ENCODE measurements around the gene NAPSA.

NAPSA gene

DNA sequence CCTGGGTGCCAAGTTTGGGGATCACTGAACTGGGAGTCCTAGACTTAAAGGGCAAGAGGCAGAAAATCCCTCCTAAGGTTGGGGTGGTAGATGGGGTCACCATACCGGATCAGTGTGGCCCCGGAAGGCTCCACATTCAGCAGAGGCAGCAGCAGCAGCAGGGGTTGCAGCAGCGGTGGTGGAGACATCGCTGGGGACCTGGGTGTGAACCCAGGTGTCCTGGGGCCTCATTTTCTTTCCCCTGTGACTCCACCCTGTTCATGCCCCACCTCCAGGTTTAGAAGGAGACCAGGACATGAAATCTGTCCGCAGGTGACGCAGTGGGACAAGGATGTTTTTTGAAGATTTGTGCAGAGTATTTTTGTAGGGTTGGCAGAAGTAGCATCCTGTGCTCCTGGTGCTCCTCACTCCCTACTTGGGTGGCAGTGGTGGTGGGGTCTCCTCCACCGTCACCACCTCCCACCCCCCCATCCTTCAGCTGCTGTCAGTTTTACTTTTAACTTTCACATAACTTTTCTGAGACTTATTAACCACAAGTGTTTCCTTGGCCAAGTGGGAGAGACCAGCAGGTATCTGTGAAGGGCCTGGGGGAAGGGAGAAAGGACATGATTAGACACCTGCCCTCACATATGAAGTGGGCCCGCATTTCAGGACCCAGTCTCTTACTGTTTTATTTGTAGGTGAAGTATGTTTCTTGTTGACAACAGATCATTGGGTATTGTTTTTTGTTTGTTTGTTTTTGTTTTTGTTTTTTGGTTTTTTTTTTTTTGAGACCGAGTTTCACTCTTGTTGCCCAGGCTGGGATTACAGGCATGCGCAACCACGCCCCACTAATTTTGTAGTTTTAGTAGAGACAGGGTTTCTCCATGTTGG is at the start of gene NAPSA:
Gene NAPSA (minus strand): TSS at position 206 of the 873 bp plus-strand sequence. CDS start 18 bp downstream, at position 188.
- CTCF ChIA-PET: interaction anchor here (1.7 kb wide), 1 partner anchor 95 kb away, joined by 4 read pairs; no protein-coding TSS in a partner anchor
- TF ChIP-seq SUZ12 (IDR thresholded peaks at IDR 0.05) (no peak), FOXK2 (IDR thresholded peaks at IDR 0.05) (no peak), ELF4 (IDR thresholded peaks at IDR 0.05) (no peak), ARNT (IDR thresholded peaks at IDR 0.05) (no peak), FOXA1 (IDR thresholded peaks at IDR 0.05) (no peak), CTBP1 (IDR thresholded peaks at IDR 0.05; ENCODE audit: borderline replicate concordance) (no peak), L3MBTL2 (conservative IDR thresholded peaks at IDR 0.05) (no peak), LEF1 (IDR thresholded peaks at IDR 0.05; ENCODE audit: borderline replicate concordance) (no peak)
- POLR2A ChIA-PET: no interaction called here
- DNase-seq (ENCODE audit: extremely low spot score): no peak

DNA sequence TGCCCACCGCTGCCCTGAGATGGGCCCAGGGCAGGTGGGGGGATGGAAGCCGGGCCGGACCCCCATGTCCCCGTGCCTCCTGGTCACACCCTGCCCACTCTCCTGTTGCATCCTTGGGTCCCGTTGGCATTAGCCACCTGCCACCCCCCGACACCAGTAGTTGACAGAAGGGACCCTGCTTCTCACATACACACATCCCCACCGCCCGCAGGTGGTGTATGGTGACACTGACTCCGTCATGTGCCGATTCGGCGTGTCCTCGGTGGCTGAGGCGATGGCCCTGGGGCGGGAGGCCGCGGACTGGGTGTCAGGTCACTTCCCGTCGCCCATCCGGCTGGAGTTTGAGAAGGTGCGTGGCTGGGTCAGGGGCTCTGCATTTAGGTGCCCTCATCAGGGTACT is 48.1 kb upstream of the NAPSA start:
- no peak for TF ChIP-seq SUZ12 (IDR thresholded peaks at IDR 0.05)
- no peak for DNase-seq (ENCODE audit: extremely low spot score)
- POLR2A ChIA-PET: interaction anchor here (2.1 kb wide), 1 partner anchor 29 kb away, joined by 5 read pairs; no protein-coding TSS in a partner anchor
- CTCF ChIA-PET: interaction anchor here (0.6 kb wide), 1 partner anchor 56 kb away, joined by 3 read pairs; no protein-coding TSS in a partner anchor

DNA sequence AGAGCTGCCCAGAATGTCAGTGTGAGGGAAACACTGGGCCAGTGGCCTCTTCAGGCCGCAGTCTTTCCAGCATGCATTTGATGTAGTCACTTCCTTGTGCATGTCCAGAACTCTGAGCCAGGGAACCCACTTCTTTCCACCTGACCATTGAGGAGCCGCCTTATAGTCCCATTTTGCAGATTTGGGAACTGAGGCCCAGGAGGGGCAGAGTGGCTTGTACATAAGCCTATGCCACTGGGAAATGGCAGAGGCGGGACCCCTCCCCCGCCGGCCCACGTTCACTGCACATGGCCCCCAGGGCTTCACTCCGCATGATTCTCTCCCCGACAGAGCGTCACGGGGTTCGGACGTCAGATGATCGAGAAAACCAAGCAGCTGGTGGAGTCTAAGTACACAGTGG is 47.7 kb upstream of the NAPSA start:
- no peak for TF ChIP-seq CTBP1 (IDR thresholded peaks at IDR 0.05; ENCODE audit: borderline replicate concordance)
- TF ChIP-seq SUZ12 (IDR thresholded peaks at IDR 0.05): no peak
- no peak for TF ChIP-seq FOXK2 (IDR thresholded peaks at IDR 0.05)
- TF ChIP-seq FOXM1 (IDR thresholded peaks at IDR 0.05; ENCODE audit: borderline replicate concordance): no peak
- POLR2A ChIA-PET: no interaction called here
- CTCF ChIA-PET: interaction anchor here (0.6 kb wide), 1 partner anchor 56 kb away, joined by 3 read pairs; no protein-coding TSS in a partner anchor
- DNase-seq (ENCODE audit: extremely low spot score): no peak

DNA sequence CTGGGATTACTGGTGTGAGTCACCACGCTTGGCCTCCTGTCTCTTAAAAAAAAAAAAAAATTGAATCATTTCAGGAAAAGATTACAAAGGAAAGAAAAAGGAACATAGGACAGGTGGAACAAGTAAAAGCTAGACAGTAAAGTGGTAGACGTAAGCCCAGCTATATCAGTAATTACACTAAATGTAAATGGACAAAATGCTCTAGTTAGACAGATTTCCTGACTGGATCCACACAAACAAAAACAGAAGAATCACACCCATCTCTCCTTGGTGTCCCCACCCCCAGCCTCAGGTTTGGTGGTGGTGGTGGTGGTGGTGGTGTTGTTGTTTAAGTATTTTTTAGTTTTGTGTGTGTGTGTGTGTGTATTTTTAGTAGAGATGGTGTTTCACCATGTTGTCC is 47.0 kb upstream of the NAPSA start:
- no peak for DNase-seq (ENCODE audit: extremely low spot score)
- POLR2A ChIA-PET: no interaction called here
- no peak for TF ChIP-seq ZNF384 (IDR thresholded peaks at IDR 0.05)
- no peak for TF ChIP-seq FOXA1 (IDR thresholded peaks at IDR 0.05)
- TF ChIP-seq, protein P1, sequence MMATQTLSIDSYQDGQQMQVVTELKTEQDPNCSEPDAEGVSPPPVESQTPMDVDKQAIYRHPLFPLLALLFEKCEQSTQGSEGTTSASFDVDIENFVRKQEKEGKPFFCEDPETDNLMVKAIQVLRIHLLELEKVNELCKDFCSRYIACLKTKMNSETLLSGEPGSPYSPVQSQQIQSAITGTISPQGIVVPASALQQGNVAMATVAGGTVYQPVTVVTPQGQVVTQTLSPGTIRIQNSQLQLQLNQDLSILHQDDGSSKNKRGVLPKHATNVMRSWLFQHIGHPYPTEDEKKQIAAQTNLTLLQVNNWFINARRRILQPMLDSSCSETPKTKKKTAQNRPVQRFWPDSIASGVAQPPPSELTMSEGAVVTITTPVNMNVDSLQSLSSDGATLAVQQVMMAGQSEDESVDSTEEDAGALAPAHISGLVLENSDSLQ (IDR thresholded peaks at IDR 0.05): no peak
- no peak for TF ChIP-seq L3MBTL2 (conservative IDR thresholded peaks at IDR 0.05)
- no peak for TF ChIP-seq ELF4 (IDR thresholded peaks at IDR 0.05)
- TF ChIP-seq HDGF (IDR thresholded peaks at IDR 0.05; ENCODE audit: borderline replicate concordance): no peak
- no peak for TF ChIP-seq ARNT (IDR thresholded peaks at IDR 0.05)
- TF ChIP-seq FOXM1 (IDR thresholded peaks at IDR 0.05; ENCODE audit: borderline replicate concordance): no peak
- no peak for TF ChIP-seq BHLHE40 (IDR thresholded peaks at IDR 0.05; ENCODE audit: borderline replicate concordance)
- TF ChIP-seq FOXK2 (IDR thresholded peaks at IDR 0.05): no peak
- TF ChIP-seq TARDBP (IDR thresholded peaks at IDR 0.05): no peak
- TF ChIP-seq NFRKB (IDR thresholded peaks at IDR 0.05): no peak
- TF ChIP-seq SP1 (IDR thresholded peaks at IDR 0.05): no peak
- no peak for TF ChIP-seq SUZ12 (IDR thresholded peaks at IDR 0.05)
- TF ChIP-seq CTBP1 (IDR thresholded peaks at IDR 0.05; ENCODE audit: borderline replicate concordance): no peak
- TF ChIP-seq LEF1 (IDR thresholded peaks at IDR 0.05; ENCODE audit: borderline replicate concordance): no peak
- CTCF ChIA-PET: interaction anchor here (0.7 kb wide), 2 partner anchors 33 to 148 kb away, joined by 3 to 4 read pairs; no protein-coding TSS in a partner anchor

DNA sequence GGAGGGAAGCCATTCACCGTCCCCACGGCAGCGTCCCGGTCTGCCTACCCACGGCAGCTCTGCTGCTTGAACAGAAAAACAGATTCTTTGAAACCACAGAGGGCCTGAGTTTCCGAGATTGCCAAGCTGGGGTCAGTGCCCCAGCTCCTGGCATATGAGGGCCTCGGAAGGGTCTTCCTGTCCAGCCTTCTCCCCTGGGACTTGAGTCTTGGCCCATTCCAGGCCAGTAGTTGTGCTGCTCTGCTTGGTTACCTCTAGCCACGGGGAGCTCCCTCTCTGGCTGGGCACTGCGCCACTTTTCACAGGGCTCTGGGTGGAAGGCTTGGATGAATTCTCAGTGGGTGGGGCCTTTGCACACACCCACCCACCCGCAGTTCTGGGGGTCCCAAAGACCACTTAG is 44.7 kb upstream of the NAPSA start:
- TF ChIP-seq FOXA1 (IDR thresholded peaks at IDR 0.05) (no peak), HDGF (IDR thresholded peaks at IDR 0.05; ENCODE audit: borderline replicate concordance) (no peak), CTBP1 (IDR thresholded peaks at IDR 0.05; ENCODE audit: borderline replicate concordance) (no peak), FOXM1 (IDR thresholded peaks at IDR 0.05; ENCODE audit: borderline replicate concordance) (no peak), SP1 (IDR thresholded peaks at IDR 0.05) (no peak), LEF1 (IDR thresholded peaks at IDR 0.05; ENCODE audit: borderline replicate concordance) (no peak), TARDBP (IDR thresholded peaks at IDR 0.05) (no peak), ELF4 (IDR thresholded peaks at IDR 0.05) (no peak), SUZ12 (IDR thresholded peaks at IDR 0.05) (no peak), BHLHE40 (IDR thresholded peaks at IDR 0.05; ENCODE audit: borderline replicate concordance) (no peak), ARNT (IDR thresholded peaks at IDR 0.05) (no peak), ZNF384 (IDR thresholded peaks at IDR 0.05) (no peak), NFRKB (IDR thresholded peaks at IDR 0.05) (no peak), FOXK2 (IDR thresholded peaks at IDR 0.05) (no peak), L3MBTL2 (conservative IDR thresholded peaks at IDR 0.05) (no peak)
- TF ChIP-seq, protein P1 (IDR thresholded peaks at IDR 0.05): no peak
- CTCF ChIA-PET: no interaction called here
- POLR2A ChIA-PET: interaction anchor here (1.6 kb wide), 2 partner anchors 34 to 42 kb away, joined by 3 to 4 read pairs; partner anchors contain the start of gene NR1H2
- no peak for DNase-seq (ENCODE audit: extremely low spot score)

DNA sequence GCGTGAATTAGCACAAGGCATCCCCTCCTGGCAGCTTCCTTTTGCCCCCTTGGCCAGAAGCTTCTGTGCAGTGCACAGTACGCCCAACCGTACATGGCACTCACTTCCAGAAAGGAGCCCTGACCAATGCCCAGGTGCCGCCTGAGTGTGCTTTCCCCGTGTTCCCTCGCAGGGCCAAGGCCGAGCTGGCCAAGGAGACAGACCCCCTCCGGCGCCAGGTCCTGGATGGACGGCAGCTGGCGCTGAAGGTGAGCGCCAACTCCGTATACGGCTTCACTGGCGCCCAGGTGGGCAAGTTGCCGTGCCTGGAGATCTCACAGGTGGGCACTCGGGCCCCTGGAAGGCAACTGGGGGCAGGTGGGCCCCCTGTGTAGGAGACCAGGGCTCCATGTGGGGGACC is 43.9 kb upstream of the NAPSA start:
- DNase-seq (ENCODE audit: extremely low spot score): no peak
- POLR2A ChIA-PET: interaction anchor here (1.6 kb wide), 1 partner anchor 41 kb away, joined by 4 read pairs; no protein-coding TSS in a partner anchor
- TF ChIP-seq L3MBTL2 (conservative IDR thresholded peaks at IDR 0.05): no peak
- no peak for TF ChIP-seq ARNT (IDR thresholded peaks at IDR 0.05)
- no peak for TF ChIP-seq ZNF384 (IDR thresholded peaks at IDR 0.05)
- TF ChIP-seq SP1 (IDR thresholded peaks at IDR 0.05): no peak
- CTCF ChIA-PET: no interaction called here

DNA sequence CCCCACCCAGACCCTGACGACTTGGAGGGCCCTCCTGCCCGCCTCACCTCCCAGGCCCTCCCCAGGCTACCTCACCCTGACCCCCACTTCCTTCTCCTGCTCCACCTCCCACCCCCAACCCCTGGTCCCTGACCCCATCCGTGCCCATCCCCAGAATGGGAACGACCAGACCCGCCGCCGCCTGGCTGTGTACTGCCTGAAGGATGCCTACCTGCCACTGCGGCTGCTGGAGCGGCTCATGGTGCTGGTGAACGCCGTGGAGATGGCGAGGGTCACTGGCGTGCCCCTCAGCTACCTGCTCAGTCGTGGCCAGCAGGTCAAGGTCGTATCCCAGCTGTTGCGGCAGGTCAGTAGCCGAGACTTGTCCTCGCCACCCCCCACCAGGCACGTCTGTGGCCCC is 41.4 kb upstream of the NAPSA start:
- CTCF ChIA-PET: no interaction called here
- POLR2A ChIA-PET: interaction anchor here (1.6 kb wide), 1 partner anchor 22 kb away, joined by 5 read pairs; the partner anchor contains the start of gene POLD1
- DNase-seq (ENCODE audit: extremely low spot score): no peak
- TF ChIP-seq ARNT (IDR thresholded peaks at IDR 0.05) (no peak), ZNF384 (IDR thresholded peaks at IDR 0.05) (no peak), NFRKB (IDR thresholded peaks at IDR 0.05) (no peak)

Data from HEK293T (cell line).